Mucosa of descending colon (tissue), 3 donors: ENCODE measurements around the gene ZNF396. TPM values are rescaled to one million over a fixed set of nuclear protein-coding genes. Genes with fewer than 3 reads are reported as not detected.
A peak's percentile ranks its signal among the peaks of the same experiment; 100 is the strongest.

ENCODE experiments used
- ATAC-seq: fragments of 200-7000 bp; cut with Tn5 transposase; one replicate; pipeline ENCODE4 v1.9.1; 2020; ENCODE audit warnings: mild to moderate bottlenecking, moderate library complexity
- DNase-seq, 3 donors: peaks; one replicate each; pipeline ENCODE4 v3.0.0-alpha.2; 2020
- H3K36me3 ChIP-seq: fragments of 200-600 bp; one replicate; pipeline ENCODE4 v1.8.0; 2021; ENCODE audit warnings: low read depth, mild to moderate bottlenecking
- H3K4me1 ChIP-seq: fragments of 200-600 bp; one replicate; pipeline ENCODE4 v1.8.0; 2021; ENCODE audit warnings: low read depth, mild to moderate bottlenecking
- H3K4me3 ChIP-seq: fragments of 200-600 bp; one replicate; pipeline ENCODE4 v1.8.0; 2021; ENCODE audit warnings: mild to moderate bottlenecking
- H3K9me3 ChIP-seq: fragments of 200-600 bp; one replicate; pipeline ENCODE4 v1.8.0; 2021; ENCODE audit warnings: mild to moderate bottlenecking
- intact Hi-C, 2 donors: fragments of 100-400 bp; cut with DNase I in 1 of 2; cut with micrococcal nuclease in 1 of 2; formaldehyde crosslinking; loops; one replicate each; pipeline versions ENCODE4 v1.11.0 to v1.11.1; 2022; cut with DNase I, micrococcal nuclease
- total RNA-seq, 3 donors: library from RNA; stranded (reverse); fragmentation: NEBNext Ultra II Directional in 2 of 3; extraction: Animal tissue kit (Norgen Biotek cat#: 25700) in 2 of 3; gene quantifications; one replicate each; pipeline versions ENCODE4 v1.2.1 to v1.2.4, GENCODE V29; 2021 to 2023
- TF ChIP-seq, protein P1 (sequence below): fragments of 200-600 bp; IDR thresholded peaks from one replicate; pipeline ENCODE4 v1.8.0; 2022; ENCODE audit warnings: antibody characterized with exemption, mild to moderate bottlenecking
- donor health status: DM: no; HTN: no; CAD: no; lungs with moderate emphysema.
- donor health status: DM: no; HTN: no; CAD: no.
- donor health status: DM: no; HTN: yes; CAD: no.

Gene ZNF396
- total RNA-seq, 3 donors from 2014 or later, result 2.7 to 6.1 (median 2.8) TPM

- TF ChIP-seq, protein P1, sequence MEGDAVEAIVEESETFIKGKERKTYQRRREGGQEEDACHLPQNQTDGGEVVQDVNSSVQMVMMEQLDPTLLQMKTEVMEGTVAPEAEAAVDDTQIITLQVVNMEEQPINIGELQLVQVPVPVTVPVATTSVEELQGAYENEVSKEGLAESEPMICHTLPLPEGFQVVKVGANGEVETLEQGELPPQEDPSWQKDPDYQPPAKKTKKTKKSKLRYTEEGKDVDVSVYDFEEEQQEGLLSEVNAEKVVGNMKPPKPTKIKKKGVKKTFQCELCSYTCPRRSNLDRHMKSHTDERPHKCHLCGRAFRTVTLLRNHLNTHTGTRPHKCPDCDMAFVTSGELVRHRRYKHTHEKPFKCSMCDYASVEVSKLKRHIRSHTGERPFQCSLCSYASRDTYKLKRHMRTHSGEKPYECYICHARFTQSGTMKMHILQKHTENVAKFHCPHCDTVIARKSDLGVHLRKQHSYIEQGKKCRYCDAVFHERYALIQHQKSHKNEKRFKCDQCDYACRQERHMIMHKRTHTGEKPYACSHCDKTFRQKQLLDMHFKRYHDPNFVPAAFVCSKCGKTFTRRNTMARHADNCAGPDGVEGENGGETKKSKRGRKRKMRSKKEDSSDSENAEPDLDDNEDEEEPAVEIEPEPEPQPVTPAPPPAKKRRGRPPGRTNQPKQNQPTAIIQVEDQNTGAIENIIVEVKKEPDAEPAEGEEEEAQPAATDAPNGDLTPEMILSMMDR, result no peak
- intact Hi-C loops, result no loop called here
- ATAC-seq, result peak; percentile 73
- peak; percentile 61 to 80 (median 74) for DNase-seq
- Histone ChIP-seq H3K36me3 (no peaks in the 10 kb centered on the region), H3K9me3 (no peaks in the 10 kb centered on the region), H3K4me1 (peaks cover 4% of the 10 kb centered on the region), H3K4me3 (no peak overlapping the region)
These were observed 32.8 kb upstream of the ZNF396 start for GRCh38 chr18:35409911-35410310.

DNA sequence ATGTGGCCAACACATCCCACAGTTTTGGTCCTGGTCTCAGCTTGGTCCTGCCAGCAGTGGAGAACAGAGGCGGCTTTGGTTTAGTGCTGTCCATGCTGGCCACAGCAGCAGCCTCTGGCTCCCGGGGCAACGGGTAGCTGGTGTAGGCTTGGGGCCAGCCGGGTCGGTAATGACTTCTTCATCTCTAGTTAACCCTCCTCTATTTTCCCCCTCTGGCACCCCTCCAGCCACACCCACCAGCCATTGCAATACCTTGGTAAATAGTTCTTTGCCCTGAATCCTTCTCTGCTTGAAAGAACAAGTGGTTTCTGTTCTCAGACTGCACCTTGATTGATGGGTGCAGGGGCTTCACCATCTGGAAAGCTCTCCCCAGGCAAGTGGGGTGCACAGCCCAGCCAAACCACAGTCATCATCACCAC, 31.7 kb upstream of the ZNF396 start:
- no peak overlapping the region for H3K4me3 ChIP-seq
- ATAC-seq (peak; percentile 51), DNase-seq (peak; percentile 75 to 84 (median 81))
- no peaks in the 10 kb centered on the region for H3K9me3 ChIP-seq
- peaks cover 4% of the 10 kb centered on the region for H3K4me1 ChIP-seq
- intact Hi-C loops, result no loop called here
- no peaks in the 10 kb centered on the region for H3K36me3 ChIP-seq
- TF ChIP-seq, protein P1, result no peak

GRCh38 chr18:35407871-35408481, 30.8 kb upstream of the ZNF396 start:
- H3K4me1 ChIP-seq, result peaks cover 4% of the 10 kb centered on the region
- peak in 1 of 3 donors; percentile 83 for DNase-seq
- H3K9me3 ChIP-seq, result no peaks in the 10 kb centered on the region
- H3K4me3 ChIP-seq, result no peak overlapping the region
- no peaks in the 10 kb centered on the region for H3K36me3 ChIP-seq
- TF ChIP-seq, protein P1, result peak; percentile 39
- ATAC-seq, result peak; percentile 74
- intact Hi-C loops, result no loop called here

DNA sequence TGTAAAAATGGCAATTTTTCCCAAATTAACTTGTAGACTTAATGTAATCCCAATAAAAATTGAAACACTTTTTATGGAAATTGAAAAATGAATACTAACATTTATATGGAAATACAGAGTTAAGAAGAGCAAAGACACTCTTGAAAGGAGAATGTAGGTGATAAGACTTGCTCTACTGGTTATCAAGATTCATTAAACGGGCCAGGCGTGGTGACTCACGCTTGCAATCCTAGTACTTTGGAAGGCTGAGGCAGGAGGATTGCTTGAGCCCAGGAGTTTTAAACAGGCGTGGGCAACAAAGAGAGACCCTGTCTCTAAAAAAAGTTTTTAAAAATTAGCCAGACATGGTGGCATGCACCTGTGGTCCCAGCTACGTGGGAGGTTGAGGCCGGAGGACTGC, 29.5 kb upstream of the ZNF396 start:
- ATAC-seq (no peak), DNase-seq (no peak)
- intact Hi-C loops, result no loop called here
- Histone ChIP-seq H3K9me3 (no peaks in the 10 kb centered on the region), H3K36me3 (no peaks in the 10 kb centered on the region), H3K4me1 (peaks cover 4% of the 10 kb centered on the region), H3K4me3 (no peak overlapping the region)
- TF ChIP-seq, protein P1, result no peak

- H3K4me3 ChIP-seq, result no peak overlapping the region
- ATAC-seq (no peak), DNase-seq (no peak)
- no peaks in the 10 kb centered on the region for H3K4me1 ChIP-seq
- TF ChIP-seq, protein P1, result no peak
- H3K9me3 ChIP-seq, result no peaks in the 10 kb centered on the region
- intact Hi-C loops, result no loop called here
- no peaks in the 10 kb centered on the region for H3K36me3 ChIP-seq
These were observed 20.8 kb upstream of the ZNF396 start for GRCh38 chr18:35397976-35398375.

GRCh38 chr18:35393716-35394115, 16.6 kb upstream of the ZNF396 start:
- Histone ChIP-seq H3K4me1 (no peaks in the 10 kb centered on the region), H3K36me3 (no peaks in the 10 kb centered on the region), H3K4me3 (no peak overlapping the region), H3K9me3 (no peaks in the 10 kb centered on the region)
- no peak for DNase-seq
- TF ChIP-seq, protein P1, result no peak
- intact Hi-C loops, result no loop called here
- ATAC-seq, result no peak
